ENCODE data around the gene SLC27A4. TPM values are rescaled to one million over a fixed set of nuclear protein-coding genes. Genes with fewer than 3 reads are reported as not detected.

SLC27A4 gene
- total RNA-seq, 1 donor from 2014 or later = 21.6 TPM

Other genes with a start within 250 kb of the SLC27A4 start
- gene PTGES2, start 212.8 kb upstream of the SLC27A4 start, total RNA-seq = 52.5 and 60.0 TPM in 2 replicates
- not detected in 2 replicates for gene LCN2, start 191.1 kb upstream of the SLC27A4 start, total RNA-seq
- 82.4 and 82.8 TPM in 2 replicates for gene BBLN, start 180.3 kb upstream of the SLC27A4 start, total RNA-seq
- 128 and 138 TPM in 2 replicates for gene CIZ1, start 149.0 kb upstream of the SLC27A4 start, total RNA-seq
- gene DNM1, start 137.1 kb upstream of the SLC27A4 start, total RNA-seq = 0.32 and 0.41 TPM in 2 replicates
- gene GOLGA2, start 64.5 kb upstream of the SLC27A4 start, total RNA-seq = 38.7 and 43.2 TPM in 2 replicates
- gene SWI5, start 64.3 kb upstream of the SLC27A4 start, total RNA-seq = 11.8 and 12.0 TPM in 2 replicates
- gene TRUB2, start 18.1 kb upstream of the SLC27A4 start, total RNA-seq = 25.8 and 26.9 TPM in 2 replicates
- gene COQ4, start 17.7 kb upstream of the SLC27A4 start, total RNA-seq = 40.6 and 40.7 TPM in 2 replicates
- 76.9 and 77.9 TPM in 2 replicates for gene URM1, start 30.8 kb downstream of the SLC27A4 start, total RNA-seq
- 3.2 TPM in 2 replicates for gene CERCAM, start 80.3 kb downstream of the SLC27A4 start, total RNA-seq
- 54.3 and 58.6 TPM in 2 replicates for gene ODF2, start 115.5 kb downstream of the SLC27A4 start, total RNA-seq
- gene GLE1, start 164.2 kb downstream of the SLC27A4 start, total RNA-seq = 46.0 and 47.5 TPM in 2 replicates
- gene SPTAN1, start 212.1 kb downstream of the SLC27A4 start, total RNA-seq = 326 and 333 TPM in 2 replicates